ENCODE data around the gene SAMD13.
A peak's percentile ranks its signal among the peaks of the same experiment; 100 is the strongest.

SAMD13 gene

GRCh38 chr1:84347932-84348555, 46.5 kb downstream of the SAMD13 start:
- DNase-seq = no peak

DNA sequence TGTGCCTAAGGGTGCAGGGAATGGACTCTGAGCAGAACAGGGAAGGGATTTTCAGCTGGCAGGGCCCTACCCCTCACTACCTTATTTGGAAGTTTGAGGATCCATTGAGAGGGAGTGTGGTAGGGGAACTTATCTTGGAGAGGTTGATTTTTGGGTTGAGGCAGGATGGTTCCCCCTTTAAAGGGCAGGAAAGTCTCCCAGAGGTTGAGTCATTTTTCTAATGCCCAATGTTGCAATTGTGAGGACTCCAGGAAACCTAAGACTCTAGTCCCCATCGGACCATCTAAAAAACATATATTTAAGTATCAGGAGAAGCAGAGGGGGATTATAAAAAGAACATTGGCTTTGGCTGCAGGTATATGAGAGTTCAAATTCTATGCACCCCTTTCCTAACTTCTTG, 47.3 kb downstream of the SAMD13 start:
- DNase-seq = no peak

DNA sequence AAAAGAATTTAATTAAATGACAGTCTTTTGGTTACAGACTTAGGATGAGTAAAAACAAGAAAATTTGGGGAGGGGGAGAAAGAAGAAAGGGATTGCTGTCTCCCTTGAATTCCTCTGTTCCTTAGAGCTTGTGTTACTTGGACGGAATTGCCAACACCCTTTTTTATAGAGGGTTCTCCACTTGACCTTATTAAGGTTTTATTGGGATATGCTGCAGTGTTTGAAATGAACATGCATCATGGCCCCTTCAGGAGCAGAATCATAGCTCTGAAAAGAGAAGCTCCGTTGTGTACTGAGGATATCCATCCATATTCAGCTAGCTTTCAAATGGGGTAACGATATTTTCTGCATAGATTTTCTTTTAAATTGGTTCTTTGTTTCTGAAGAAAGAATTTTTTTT, 48.6 kb downstream of the SAMD13 start:
- no peak for DNase-seq

GRCh38 chr1:84350550-84350949, 49.0 kb downstream of the SAMD13 start:
- DNase-seq = no peak

DNA sequence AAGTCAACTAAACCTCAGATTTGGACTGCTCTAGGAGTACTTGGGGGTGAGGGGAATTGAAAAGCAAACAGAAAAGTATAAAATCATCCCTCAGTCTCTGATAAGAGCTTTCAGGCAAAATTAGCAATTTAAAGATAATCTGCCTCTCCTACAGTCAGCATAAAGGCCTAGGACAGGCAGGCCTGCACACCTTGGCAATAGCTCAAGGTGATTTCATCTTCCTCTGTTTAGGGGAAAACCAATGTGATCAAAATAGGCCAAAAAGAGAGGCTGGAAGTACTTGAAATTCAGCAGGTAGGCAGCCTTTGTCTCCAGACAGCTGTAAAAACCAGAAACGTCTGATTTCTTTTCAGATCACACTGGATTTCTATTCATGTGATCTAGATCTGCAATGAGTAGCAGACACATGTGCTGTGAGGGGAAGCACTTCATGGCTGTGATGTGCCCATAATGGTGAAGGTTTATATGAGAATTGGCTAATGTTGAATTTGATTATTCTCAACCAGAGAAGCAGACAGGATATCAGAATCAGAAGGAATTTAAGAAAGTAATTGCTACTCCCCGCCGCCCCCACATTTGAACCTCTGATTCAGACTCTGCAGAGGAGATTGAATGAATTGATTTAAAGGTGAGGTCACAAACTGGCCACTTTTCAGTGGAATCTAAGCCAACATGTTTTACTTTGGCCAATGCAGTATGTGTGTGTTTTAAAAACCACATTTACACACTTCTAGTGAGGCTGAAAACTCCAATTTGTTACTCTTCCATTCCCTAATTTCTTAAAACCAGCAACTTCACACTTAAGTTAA, 51.0 kb downstream of the SAMD13 start:
- DNase-seq = no peak

- no peak for DNase-seq
These were observed 52.2 kb downstream of the SAMD13 start for GRCh38 chr1:84353695-84354094.

DNA sequence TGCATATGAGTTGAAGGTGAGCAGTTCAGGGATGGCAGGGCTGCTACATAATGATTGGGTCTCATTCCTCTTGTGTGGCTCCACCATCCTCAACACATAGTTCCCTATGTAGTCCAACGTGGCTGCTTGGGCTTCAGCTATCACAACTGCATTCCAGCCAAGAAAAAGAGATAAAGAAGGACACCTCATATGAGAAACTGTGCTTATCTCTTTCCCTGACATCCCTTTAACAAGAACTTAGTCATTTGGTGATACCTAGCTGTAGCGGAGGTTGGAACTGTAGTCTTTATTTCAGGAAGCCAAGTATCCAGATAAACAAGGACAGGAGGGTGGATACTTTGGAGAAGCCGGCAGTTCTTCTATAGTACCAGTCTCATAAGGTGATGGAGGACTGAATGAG, 54.0 kb downstream of the SAMD13 start:
- no peak for DNase-seq

DNA sequence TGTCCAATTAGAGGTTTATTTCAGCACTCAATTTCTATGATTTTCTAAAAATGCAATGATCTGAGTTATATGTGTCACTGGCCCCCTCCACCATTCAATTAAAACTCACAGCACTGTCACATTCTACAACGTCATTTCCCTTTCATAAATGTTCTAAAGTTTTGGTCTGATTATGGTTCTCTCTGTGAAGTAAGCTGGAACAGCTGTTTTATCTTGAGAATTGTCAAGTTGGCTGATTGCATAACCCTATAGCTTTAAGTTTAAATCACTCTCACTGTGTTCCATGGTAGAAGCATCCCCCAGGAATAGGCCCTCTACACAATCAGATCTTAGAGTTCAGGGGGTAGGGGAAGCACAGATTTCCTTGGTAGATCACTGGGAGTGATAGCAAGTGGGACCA, 55.4 kb downstream of the SAMD13 start:
- DNase-seq = no peak

DNA sequence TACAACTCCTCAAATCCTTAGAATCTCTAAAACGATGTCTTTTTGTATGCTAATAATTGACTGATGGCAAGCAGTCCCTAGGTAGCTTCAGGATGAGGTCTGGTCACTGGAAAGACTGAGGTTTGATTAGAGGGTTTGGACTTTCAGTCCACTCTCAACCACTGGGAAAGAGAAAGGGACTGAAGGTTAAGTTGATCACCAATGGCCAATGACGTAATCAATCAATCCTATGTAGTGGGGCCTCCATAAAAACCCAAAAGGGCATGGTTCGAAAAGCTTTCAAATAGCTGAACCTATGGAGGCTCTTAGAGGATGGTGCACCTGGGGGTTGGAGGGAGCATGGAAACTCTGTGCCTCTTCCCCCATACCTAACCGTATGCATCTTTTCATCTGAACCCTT, 57.2 kb downstream of the SAMD13 start:
- DNase-seq = no peak

- DNase-seq = no peak
These were observed 58.8 kb downstream of the SAMD13 start for GRCh38 chr1:84360316-84360715.

DNA sequence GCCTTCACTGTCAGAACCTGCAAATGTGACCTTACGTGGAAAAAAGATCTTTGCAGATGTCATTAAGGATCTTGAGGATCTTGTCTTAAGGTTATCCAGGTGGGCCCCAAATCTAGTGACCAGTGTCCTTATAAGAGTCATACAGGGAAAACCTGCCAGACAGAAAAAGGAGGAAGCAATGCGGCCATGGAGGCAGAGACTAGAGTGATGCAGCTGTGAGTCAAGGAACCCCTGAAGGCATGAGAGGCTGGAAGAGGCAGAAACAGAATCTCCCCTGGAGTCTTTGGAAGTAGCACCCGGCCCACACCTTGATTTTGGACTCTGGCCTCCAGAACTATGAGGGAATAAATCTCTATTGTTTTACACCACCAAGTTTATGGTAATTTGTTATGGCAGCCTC, 60.3 kb downstream of the SAMD13 start:
- DNase-seq = no peak

GRCh38 chr1:84363019-84363418, 61.5 kb downstream of the SAMD13 start:
- DNase-seq = peak; percentile 33

DNA sequence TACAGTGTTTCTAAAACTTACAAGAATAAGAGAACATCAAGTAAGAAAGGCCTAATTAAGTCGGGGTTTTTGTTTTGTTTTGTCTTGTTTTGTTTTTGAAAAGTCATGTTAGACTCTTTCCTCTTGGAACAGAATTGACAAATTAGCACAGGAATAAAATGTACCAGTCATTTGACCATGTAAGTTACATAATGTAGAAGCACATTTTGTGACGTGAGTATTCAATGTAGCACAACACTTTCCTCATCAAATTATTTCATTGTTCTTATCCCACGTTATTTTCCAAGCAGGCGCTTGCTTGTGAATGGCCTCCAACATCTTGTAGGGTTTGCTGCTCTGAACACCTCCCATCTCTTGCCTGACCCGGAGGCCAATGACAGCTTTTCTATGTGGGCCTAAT, 62.1 kb downstream of the SAMD13 start:
- DNase-seq = no peak

DNA sequence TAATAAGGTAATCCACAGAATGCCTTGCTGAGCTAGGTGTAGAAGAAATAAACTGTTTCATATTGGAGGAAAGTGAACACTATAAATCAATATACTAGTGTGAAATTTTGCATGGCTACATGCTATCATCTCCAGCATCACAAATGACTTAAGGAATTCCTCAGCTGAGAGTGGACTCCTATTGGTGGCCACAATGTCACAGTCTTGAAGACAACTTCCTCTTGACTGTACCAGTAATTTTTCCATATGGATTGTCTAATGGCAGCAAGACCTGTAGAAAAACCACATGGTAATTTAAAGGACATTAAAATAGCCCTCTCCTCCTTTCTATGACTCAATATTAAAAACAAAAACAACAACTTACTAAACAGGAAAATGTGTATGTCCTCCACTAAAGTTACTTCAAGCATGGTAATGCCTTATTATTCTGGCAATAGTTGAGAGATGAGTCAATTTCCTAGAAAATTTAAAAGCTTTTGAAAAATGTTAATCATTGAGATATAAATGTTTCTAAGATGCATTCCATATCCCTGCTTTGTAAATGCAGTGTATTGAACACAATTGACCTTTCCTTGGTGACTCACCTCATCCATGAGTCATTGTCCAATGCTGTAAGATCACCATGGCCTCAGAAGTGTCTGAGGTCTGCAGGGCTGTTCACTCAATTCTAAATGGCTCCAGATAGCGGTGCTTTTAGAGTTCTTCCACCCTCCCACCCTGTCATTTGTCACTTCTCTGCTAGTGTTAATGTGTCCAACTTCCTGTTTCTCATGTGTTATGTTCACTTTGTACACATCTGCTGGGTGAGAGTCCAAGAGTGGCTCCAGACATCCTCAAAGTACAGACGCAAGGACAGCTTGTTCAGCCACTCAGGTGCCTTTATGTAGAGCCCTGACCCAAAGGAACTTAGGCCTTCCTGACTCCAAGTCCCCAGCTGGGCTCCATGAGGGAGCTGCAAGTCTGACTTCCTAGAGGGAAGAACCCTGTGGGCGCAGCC, 64.0 kb downstream of the SAMD13 start:
- DNase-seq = no peak

DNA sequence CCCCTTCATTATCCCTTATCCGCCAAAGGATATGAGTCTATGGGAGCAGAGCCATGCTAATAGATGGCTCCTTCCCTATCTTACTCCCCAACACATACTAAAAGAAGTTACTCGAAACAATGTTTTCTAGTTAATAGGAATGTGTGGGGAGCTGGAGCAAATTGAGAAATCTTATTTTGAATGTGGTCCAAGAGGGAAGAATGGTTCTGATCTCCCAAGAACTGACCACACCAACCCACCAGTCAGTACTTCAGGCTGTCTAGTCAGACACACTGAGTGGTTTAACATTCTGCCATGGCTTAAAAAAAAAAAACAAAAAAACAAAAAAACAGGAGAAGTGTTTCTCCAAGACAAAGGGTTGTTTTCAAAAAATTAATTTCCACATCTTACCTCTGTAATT, 65.3 kb downstream of the SAMD13 start:
- DNase-seq = no peak

GRCh38 chr1:84367219-84367618, 65.7 kb downstream of the SAMD13 start:
- DNase-seq = no peak

DNA sequence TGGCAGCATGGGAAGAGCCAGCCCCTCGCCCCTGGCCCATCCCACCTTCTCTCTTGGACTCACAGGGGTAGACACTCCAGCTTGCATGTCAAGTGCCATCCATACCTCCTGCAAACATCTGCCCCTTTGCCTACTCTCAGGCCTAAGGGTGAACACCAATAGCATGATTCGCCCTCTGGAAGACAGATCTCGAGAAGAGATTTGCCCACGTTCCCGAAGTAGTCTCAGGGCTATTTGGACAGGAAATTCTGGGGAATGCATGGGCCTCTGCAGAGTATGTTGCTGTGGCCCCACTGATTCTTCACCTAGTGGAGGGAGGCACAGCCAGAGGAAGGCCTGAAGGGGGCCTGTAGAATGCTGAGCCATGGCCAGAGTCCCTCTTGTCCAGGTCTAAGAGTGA, 66.9 kb downstream of the SAMD13 start:
- DNase-seq = no peak

DNA sequence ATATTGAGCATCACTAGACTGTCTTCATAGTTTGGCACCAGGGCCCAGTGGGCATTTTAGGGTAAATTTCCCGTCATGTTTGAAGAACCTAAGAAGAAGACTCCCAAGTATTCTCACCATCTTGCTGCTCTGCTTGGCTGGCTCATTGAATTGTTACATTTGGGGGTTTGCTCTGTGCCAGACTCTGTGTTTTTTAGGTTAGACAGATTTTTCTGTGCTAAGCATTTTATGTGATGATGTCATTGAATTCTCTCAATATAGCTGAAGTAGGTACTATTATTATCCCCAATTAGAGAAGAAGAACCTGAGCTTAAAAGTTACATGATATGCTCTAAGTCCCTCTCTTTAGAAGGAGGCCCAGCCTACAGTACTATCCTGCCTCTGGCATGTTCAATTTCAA, 68.8 kb downstream of the SAMD13 start:
- DNase-seq = no peak

DNA sequence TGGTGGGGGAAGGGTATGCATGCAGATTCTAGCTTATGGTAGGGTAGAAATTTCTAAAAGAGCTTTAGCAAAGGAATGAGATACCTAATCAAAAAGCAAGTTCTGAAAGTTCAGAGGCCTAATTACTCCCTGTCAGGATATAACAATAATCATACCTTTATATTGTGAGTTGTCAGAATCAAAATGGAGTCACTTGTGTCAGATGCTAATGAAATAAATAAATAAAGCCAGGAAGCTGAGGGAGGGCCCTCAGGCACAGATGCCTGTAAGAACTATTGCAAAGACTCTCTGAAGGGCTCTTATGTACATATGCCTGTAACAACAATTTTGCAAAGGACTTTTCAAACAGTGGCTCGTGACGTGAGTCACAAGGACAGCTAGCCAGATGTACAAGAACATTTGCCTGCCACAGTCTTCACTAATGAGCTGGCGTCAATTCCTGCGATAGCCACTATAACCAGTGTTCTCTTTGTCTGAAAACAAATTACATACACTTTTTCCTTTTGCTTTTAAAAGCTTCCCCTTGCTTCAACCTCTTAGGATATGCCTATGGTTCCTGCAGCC, 69.4 kb downstream of the SAMD13 start:
- no peak for DNase-seq

GRCh38 chr1:84373436-84374141, 72.1 kb downstream of the SAMD13 start:
- DNase-seq = no peak

GRCh38 chr1:84374991-84375696, 73.6 kb downstream of the SAMD13 start:
- DNase-seq = no peak

Measured in NCI-H1105 treated with DMSO at 0.1 percent for 48 hours (cell line).